Measurements from ENCODE around the gene DDX23.

DDX23 gene

DNA sequence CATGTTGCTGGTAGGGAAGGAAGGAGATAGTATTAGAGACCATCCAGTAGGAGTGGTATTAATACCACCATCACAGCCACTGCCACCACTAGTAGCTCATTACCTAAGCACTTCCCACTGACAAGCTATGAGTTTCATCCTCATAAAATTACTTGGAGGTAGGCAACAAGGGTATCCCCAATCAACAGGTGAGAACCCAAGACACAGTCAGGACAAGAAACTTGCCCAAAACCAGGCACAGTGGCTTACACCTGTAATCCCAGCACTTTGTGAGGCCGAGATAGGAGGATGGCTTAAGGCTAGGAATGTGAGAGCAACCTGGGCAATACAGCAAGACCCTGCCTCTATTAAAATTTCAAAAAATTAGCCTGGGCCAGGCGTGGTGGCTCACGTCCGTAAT lies 68.5 kb downstream of the DDX23 start:
- no peak for DNase-seq (ENCODE audit: low spot score)

DNA sequence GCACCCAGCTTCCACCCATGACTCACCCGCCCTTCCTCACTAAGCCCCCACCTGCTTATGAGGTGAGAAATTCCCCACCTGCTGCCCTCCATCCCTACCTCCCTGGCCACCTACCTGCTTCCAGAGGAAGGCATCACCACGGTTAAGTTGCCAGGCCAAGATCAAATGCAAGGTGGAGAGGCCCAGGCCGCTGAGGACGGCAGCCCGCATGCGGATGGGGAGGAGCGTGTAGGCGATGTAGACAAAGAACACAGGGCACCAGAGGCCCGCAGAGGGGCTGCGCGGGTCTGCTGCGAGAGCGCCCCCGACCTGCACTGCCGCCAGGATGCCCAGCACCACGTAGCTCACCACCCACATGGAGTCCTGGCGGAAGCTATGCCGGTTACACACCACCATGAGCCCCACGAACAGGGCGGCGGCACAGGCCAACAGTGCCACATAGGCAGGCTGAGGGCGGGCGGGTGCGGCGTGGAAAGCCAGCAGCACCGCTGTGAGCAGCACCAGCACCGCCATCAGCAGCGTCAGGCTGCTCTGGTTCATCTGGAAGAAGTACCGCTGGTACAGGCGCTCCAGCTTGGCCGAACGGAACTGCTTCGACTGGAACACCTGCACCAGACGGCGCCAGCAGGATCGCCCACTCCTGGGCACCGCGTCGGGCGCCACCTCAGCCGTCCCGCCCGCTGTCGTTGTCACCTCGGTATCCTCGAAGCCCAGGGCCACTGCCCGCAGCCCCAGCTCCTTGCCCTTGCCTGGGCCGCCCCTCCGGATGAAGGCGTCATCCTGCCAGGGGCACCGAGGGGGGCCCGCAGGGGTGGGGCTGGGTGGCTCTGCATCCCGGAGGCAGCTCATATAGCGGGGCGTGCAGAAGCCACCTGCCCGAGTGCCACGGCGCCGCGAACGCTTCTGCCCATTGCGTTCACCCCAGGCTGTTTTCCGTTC lies 69.2 kb downstream of the DDX23 start:
- no peak for DNase-seq (ENCODE audit: low spot score)
- TF ChIP-seq, protein P1, sequence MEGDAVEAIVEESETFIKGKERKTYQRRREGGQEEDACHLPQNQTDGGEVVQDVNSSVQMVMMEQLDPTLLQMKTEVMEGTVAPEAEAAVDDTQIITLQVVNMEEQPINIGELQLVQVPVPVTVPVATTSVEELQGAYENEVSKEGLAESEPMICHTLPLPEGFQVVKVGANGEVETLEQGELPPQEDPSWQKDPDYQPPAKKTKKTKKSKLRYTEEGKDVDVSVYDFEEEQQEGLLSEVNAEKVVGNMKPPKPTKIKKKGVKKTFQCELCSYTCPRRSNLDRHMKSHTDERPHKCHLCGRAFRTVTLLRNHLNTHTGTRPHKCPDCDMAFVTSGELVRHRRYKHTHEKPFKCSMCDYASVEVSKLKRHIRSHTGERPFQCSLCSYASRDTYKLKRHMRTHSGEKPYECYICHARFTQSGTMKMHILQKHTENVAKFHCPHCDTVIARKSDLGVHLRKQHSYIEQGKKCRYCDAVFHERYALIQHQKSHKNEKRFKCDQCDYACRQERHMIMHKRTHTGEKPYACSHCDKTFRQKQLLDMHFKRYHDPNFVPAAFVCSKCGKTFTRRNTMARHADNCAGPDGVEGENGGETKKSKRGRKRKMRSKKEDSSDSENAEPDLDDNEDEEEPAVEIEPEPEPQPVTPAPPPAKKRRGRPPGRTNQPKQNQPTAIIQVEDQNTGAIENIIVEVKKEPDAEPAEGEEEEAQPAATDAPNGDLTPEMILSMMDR (IDR thresholded peaks at IDR 0.05; ENCODE audit: extremely low read depth, missing control alignments), result no peak

More for the DNA sequence above, 68.5 kb downstream of the DDX23 start:
- TF ChIP-seq, protein P1 (IDR thresholded peaks at IDR 0.05; ENCODE audit: extremely low read depth, missing control alignments), result no peak

DNA sequence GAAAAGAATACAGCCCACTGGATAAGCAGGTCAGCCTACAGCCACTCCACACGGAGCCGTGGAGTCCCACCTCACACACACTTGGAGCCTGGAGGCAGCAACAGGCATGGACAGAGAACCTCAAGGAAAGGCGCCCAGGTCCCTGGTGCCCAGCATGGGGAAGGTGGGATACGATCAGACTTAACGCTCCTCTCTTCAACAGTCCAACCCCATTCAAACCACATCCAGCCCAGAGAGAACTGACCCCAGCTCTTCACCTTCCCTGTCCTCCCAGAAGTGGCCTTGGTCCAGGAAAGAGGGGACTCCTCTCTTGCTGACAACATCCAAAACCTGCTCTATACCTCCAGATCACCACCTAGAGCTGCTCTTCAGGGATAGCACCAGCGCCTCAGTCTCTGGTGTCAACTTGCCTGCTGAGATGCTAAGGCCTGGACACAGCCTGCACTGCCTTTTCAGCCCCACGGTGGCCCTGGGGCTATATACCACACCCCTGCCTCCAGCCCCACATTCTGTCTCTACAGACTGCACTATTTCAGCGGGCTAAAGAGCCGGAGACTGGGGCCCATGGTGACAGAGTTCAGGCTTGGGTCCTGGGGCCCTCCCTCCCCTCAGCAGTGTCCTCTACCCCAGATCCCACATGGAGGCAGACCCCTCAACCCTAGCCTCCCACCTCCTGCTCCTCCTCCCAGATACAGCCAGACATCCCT lies 70.1 kb downstream of the DDX23 start:
- DNase-seq (ENCODE audit: low spot score), result no peak
- TF ChIP-seq, protein P1 (IDR thresholded peaks at IDR 0.05; ENCODE audit: extremely low read depth, missing control alignments), result no peak

DNA sequence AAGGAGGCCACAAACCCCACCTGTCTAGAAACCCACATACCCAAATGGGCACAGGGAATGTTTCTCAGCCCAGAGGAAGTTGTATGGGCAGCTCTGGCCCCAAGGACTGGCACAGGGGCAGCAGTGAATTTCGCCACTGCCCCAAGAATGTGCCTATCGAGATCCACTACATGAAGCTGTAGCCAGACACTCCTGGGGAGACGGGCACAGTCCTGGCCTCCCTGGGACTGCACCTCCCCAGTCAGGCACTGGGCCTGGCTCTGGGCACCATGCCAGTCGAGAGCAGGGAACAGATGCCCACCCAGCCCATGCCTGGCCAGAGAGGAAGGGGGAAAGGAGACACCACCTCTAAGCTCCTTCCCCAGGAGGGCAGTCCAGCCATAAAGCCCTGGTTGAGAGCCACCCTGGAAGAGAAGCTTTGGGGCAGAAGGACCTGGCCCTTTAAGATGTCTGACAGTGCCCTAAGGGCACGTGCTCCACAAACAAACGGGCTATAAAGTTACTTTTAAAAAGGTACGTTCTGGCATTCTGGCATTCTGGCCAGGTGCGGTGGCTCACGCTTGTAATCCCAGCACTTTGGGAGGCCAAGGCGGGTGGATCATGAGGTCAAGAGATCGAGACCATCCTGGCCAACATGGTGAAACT lies 71.5 kb downstream of the DDX23 start:
- TF ChIP-seq, protein P1 (IDR thresholded peaks at IDR 0.05; ENCODE audit: extremely low read depth, missing control alignments), result no peak
- DNase-seq (ENCODE audit: low spot score), result no peak

DNA sequence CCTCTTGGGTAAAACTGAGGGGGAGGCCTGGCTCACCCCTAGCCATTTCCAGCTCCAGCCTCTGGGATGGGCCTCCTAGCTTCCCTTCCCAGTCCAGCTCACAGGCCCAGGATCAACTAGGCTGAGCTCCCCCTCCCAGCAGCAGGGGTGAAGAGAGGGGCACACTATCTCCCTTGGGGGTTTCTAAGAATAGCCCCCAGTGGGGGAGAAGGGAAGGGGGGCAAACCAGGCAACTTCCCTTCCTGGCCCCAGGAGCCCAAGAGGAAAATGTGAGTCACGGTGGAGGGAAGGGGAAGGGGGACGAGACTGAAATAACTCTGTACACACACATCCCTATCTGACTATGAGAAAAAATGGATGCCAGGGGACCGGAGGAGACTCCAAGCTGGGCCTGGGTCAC lies 72.1 kb downstream of the DDX23 start:
- no peak for DNase-seq (ENCODE audit: low spot score)
- TF ChIP-seq, protein P1 (IDR thresholded peaks at IDR 0.05; ENCODE audit: extremely low read depth, missing control alignments), result no peak
